DND-41 (cell line): ENCODE data around the gene BAG1.

Source experiments
- CTCF ChIP-seq: IDR thresholded peaks from 2 replicates; pipeline ENCODE4 v1.5.1; 2012; ENCODE audit warnings: borderline replicate concordance, low read length, moderate library complexity, mild to moderate bottlenecking; ENCODE audit not compliant: poor library complexity, severe bottlenecking; ENCODE audit errors: extremely low read depth
- EZH2 ChIP-seq: IDR thresholded peaks from 3 replicates; pipeline ENCODE4 v1.6.1; 2012; ENCODE audit warnings: borderline replicate concordance, low read depth, mild to moderate bottlenecking, moderate library complexity, low read length, inconsistent platforms; ENCODE audit not compliant: severe bottlenecking

- TF ChIP-seq CTCF (no peak), EZH2 (no peak)
Observed at GRCh38 chr9:33309903-33310302, 45.4 kb upstream of the BAG1 start.
